ENCODE measurements around the gene WASHC4.

- no peak for TF ChIP-seq POLR2AphosphoS5 (IDR thresholded peaks at IDR 0.05; ENCODE audit: low read depth, low read length)
- no peak for TF ChIP-seq POLR2A (IDR thresholded peaks at IDR 0.05; ENCODE audit: low read depth, low read length)
Measured at GRCh38 chr12:105083031-105083430, 24.5 kb upstream of the WASHC4 start.
